HCT116 (cell line): ENCODE data around the gene ZNF148.

Experiments
- POLR2A ChIP-seq: IDR thresholded peaks from 2 replicates; pipeline ENCODE4 v1.7.0; 2011; ENCODE audit warnings: borderline replicate concordance; ENCODE audit not compliant: insufficient read depth, insufficient read length; ENCODE audit errors: extremely low read depth
- TF ChIP-seq, protein P1 (sequence below), 3 experiments: fragments of 200-600 bp in 1 of 3; sonication (generic) in 1 of 3; IDR thresholded peaks in 2 of 3; conservative IDR thresholded peaks in 1 of 3; 2 replicates each; pipeline ENCODE4 v1.5.1; 2012 to 2017; ENCODE audit warnings: low read depth in 2 of 3, low read length in 2 of 3, antibody characterized with exemption in 1 of 3, borderline replicate concordance in 1 of 3, control low read depth in 1 of 3, mild to moderate bottlenecking in 1 of 3, mixed read lengths in 1 of 3, mixed run types in 1 of 3, moderate library complexity in 1 of 3; ENCODE audit not compliant: insufficient read depth in 1 of 3

- TF ChIP-seq, protein P1, sequence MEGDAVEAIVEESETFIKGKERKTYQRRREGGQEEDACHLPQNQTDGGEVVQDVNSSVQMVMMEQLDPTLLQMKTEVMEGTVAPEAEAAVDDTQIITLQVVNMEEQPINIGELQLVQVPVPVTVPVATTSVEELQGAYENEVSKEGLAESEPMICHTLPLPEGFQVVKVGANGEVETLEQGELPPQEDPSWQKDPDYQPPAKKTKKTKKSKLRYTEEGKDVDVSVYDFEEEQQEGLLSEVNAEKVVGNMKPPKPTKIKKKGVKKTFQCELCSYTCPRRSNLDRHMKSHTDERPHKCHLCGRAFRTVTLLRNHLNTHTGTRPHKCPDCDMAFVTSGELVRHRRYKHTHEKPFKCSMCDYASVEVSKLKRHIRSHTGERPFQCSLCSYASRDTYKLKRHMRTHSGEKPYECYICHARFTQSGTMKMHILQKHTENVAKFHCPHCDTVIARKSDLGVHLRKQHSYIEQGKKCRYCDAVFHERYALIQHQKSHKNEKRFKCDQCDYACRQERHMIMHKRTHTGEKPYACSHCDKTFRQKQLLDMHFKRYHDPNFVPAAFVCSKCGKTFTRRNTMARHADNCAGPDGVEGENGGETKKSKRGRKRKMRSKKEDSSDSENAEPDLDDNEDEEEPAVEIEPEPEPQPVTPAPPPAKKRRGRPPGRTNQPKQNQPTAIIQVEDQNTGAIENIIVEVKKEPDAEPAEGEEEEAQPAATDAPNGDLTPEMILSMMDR (IDR thresholded peaks at IDR 0.05 in 2 of 3, conservative IDR thresholded peaks at IDR 0.05 in 1 of 3; ENCODE audit: borderline replicate concordance in 1 of 3, insufficient read depth in 1 of 3, low read depth in 2 of 3, low read length in 2 of 3) = no peak
- no peak for TF ChIP-seq POLR2A
Observed at GRCh38 chr3:125414669-125415068, 39.5 kb upstream of the ZNF148 start.
